HCT116 (cell line): ENCODE results near the gene ST14. TPM values are rescaled to one million over a fixed set of nuclear protein-coding genes. Genes with fewer than 3 reads are reported as not detected.

ENCODE experiments used
- ATAC-seq: fragments of 200-7000 bp; cut with Tn5 transposase; 2 replicates; pipeline ENCODE4 v1.9.1; 2020; ENCODE audit warnings: mild to moderate bottlenecking, moderate library complexity
- BruUV-seq: library from RNA; stranded (reverse); fragments of 400-500 nt; replicated peaks from 2 replicates; lab custom pipeline; 2021; lab: Mats Ljungman, UMichigan
- CTCF ChIA-PET: fragments of 300-600 bp; sonication (Branson Sonifier 250); formaldehyde crosslinking; loops from one replicate; lab custom pipeline; 2021; ENCODE audit warnings: antibody characterized with exemption; lab: Charles Lee
- POLR2A ChIA-PET: fragments of 300-600, 350-600 bp; sonication (Branson Sonifier 250); formaldehyde crosslinking; loops from one replicate; lab custom pipeline; 2021; ENCODE audit warnings: antibody characterized with exemption; lab: Charles Lee
- RAD21 ChIA-PET, 2 experiments: fragments of 300-600 bp; sonication (Branson Sonifier 250); formaldehyde crosslinking; loops; one replicate each; lab custom pipeline; 2023; ENCODE audit warnings: low total read pairs in 2 of 2; ENCODE audit not compliant: uncharacterized antibody in 2 of 2, unreplicated experiment in 2 of 2, low non-redundant PET in 1 of 2; lab: Charles Lee
- DNase-seq: peaks from one replicate; pipeline ENCODE4 v3.0.0-alpha.2; 2010; ENCODE audit warnings: low read depth, low spot score
- H2AFZ ChIP-seq: fragments of 200-600 bp; shearing (Covaris generic), sonication (generic); 2 replicates; pipeline ENCODE4 v1.6.1; 2017; ENCODE audit warnings: low read depth, mixed run types, mixed read lengths, antibody characterized with exemption, low read length; ENCODE audit not compliant: poor library complexity, severe bottlenecking
- H3K27ac ChIP-seq: 2 replicates; pipeline ENCODE4 v1.5.1; 2012; ENCODE audit warnings: low read depth, low read length
- H3K27me3 ChIP-seq: fragments of 200-600 bp; sonication (generic); 2 replicates; pipeline ENCODE4 v1.6.1; 2016; ENCODE audit warnings: mixed run types, low read length, mixed read lengths; ENCODE audit not compliant: insufficient read depth
- H3K36me3 ChIP-seq, 2 experiments: fragments of 200-500 bp in 1 of 2; fragments of 200-600 bp in 1 of 2; sonication (Bioruptor generic) in 1 of 2; sonication (generic) in 1 of 2; 2 replicates each; pipeline versions ENCODE4 v1.5.1 to v1.6.1; 2014 to 2016; ENCODE audit warnings: low read length in 2 of 2, inconsistent platforms in 1 of 2, mixed read lengths in 1 of 2, mixed run types in 1 of 2; ENCODE audit not compliant: insufficient read depth in 2 of 2, control insufficient read depth in 1 of 2
- H3K4me1 ChIP-seq, 2 experiments: fragments of 200-600 bp in 1 of 2; sonication (generic) in 1 of 2; 2 replicates each; pipeline versions ENCODE4 v1.5.1 to v1.6.1; 2012 to 2017; ENCODE audit warnings: low read length in 2 of 2, inconsistent platforms in 1 of 2, mild to moderate bottlenecking in 1 of 2, mixed read lengths in 1 of 2, mixed run types in 1 of 2, moderate library complexity in 1 of 2; ENCODE audit not compliant: insufficient read depth in 2 of 2, control insufficient read depth in 1 of 2
- H3K4me2 ChIP-seq: fragments of 200-600 bp; sonication (generic); 2 replicates; pipeline ENCODE4 v1.6.1; 2017; ENCODE audit warnings: mixed run types, low read length, mixed read lengths
- H3K4me3 ChIP-seq, 2 experiments: fragments of 200-600 bp in 1 of 2; sonication (generic) in 1 of 2; replicated peaks in 1 of 2; 2 replicates each; pipeline ENCODE4 v1.5.1; 2011 to 2016; ENCODE audit warnings: low read length in 2 of 2, control low read depth in 1 of 2, low read depth in 1 of 2, mild to moderate bottlenecking in 1 of 2, mixed read lengths in 1 of 2, mixed run types in 1 of 2
- H3K79me2 ChIP-seq: fragments of 200-600 bp; sonication (generic); 2 replicates; pipeline ENCODE4 v1.6.1; 2017; ENCODE audit warnings: mild to moderate bottlenecking, mixed run types, low read length, moderate library complexity, mixed read lengths; ENCODE audit not compliant: insufficient read depth
- H3K9ac ChIP-seq: fragments of 200-600 bp; sonication (generic); 2 replicates; pipeline ENCODE4 v1.6.1; 2016; ENCODE audit warnings: low read length, mixed read lengths
- H3K9me2 ChIP-seq: fragments of 200-600 bp; sonication (generic), shearing (Covaris generic); 2 replicates; pipeline ENCODE4 v1.6.1; 2017; ENCODE audit warnings: mixed run types, mild to moderate bottlenecking, moderate library complexity; ENCODE audit not compliant: insufficient read depth
- H3K9me3 ChIP-seq, 2 experiments: fragments of 200-500 bp in 1 of 2; fragments of 200-600 bp in 1 of 2; sonication (Bioruptor generic) in 1 of 2; sonication (generic) in 1 of 2; 2 replicates each; pipeline ENCODE4 v1.6.1; 2014 to 2017; ENCODE audit warnings: low read length in 2 of 2, mixed read lengths in 2 of 2, inconsistent platforms in 1 of 2, low read depth in 1 of 2, mild to moderate bottlenecking in 1 of 2, mixed run types in 1 of 2, moderate library complexity in 1 of 2; ENCODE audit not compliant: control insufficient read depth in 1 of 2, insufficient read depth in 1 of 2
- H4K20me1 ChIP-seq: fragments of 200-600 bp; sonication (generic), shearing (Covaris generic); 2 replicates; pipeline ENCODE4 v1.6.1; 2017; ENCODE audit warnings: mixed run types, mild to moderate bottlenecking, moderate library complexity; ENCODE audit not compliant: insufficient read depth
- CBX3 ChIP-seq: IDR thresholded peaks from 2 replicates; pipeline ENCODE4 v1.6.1; 2012; ENCODE audit warnings: low read depth
- CEBPB ChIP-seq: IDR thresholded peaks from 2 replicates; pipeline ENCODE4 v1.6.1; 2012; ENCODE audit warnings: low read depth
- EGR1 ChIP-seq: IDR thresholded peaks from 2 replicates; pipeline ENCODE4 v1.6.1; 2012; ENCODE audit warnings: low read depth
- ELF1 ChIP-seq: IDR thresholded peaks from 2 replicates; pipeline ENCODE4 v1.6.1; 2012; ENCODE audit warnings: low read depth, borderline replicate concordance
- EZH2 ChIP-seq: fragments of 200-600 bp; sonication (generic); IDR thresholded peaks from 2 replicates; pipeline ENCODE4 v1.6.1; 2017; ENCODE audit warnings: antibody characterized with exemption, mixed run types
- FOSL1 ChIP-seq: IDR thresholded peaks from 2 replicates; pipeline ENCODE4 v1.6.1; 2012; ENCODE audit warnings: low read depth
- JUND ChIP-seq: IDR thresholded peaks from 2 replicates; pipeline ENCODE4 v1.6.1; 2012
- SIN3A ChIP-seq: IDR thresholded peaks from 2 replicates; pipeline ENCODE4 v1.6.1; 2012; ENCODE audit warnings: low read depth
- SP1 ChIP-seq: IDR thresholded peaks from 2 replicates; pipeline ENCODE4 v1.6.1; 2012; ENCODE audit warnings: low read depth
- SRF ChIP-seq: IDR thresholded peaks from 2 replicates; pipeline ENCODE4 v1.6.1; 2012; ENCODE audit warnings: low read depth
- YY1 ChIP-seq: IDR thresholded peaks from 2 replicates; pipeline ENCODE4 v1.6.1; 2011; ENCODE audit warnings: low read length, low read depth, moderate library complexity, mild to moderate bottlenecking; ENCODE audit not compliant: insufficient replicate concordance; ENCODE audit errors: extremely low read depth
- intact Hi-C: fragments of 100-400 bp; cut with micrococcal nuclease; formaldehyde crosslinking; loops from 2 replicates; pipeline ENCODE4 v1.10.0; 2022
- total RNA-seq: library from RNA; stranded (reverse); gene quantifications from one replicate; pipeline ENCODE4 v1.2.1, GENCODE V29; 2021; ENCODE audit not compliant: unreplicated experiment
- TF ChIP-seq, protein P1 (sequence below): IDR thresholded peaks from 2 replicates; pipeline ENCODE4 v1.6.1; 2012
- TF ChIP-seq, protein P2 (sequence below): IDR thresholded peaks from 2 replicates; pipeline ENCODE4 v1.6.1; 2011; ENCODE audit warnings: mild to moderate bottlenecking, low read length, moderate library complexity; ENCODE audit not compliant: insufficient replicate concordance; ENCODE audit errors: extremely low read depth
- TF ChIP-seq, protein P3 (sequence below): IDR thresholded peaks from 2 replicates; pipeline ENCODE4 v1.6.1; 2012

Gene ST14
- total RNA-seq, 1 experiment from 2014 or later, result 107 TPM

DNA sequence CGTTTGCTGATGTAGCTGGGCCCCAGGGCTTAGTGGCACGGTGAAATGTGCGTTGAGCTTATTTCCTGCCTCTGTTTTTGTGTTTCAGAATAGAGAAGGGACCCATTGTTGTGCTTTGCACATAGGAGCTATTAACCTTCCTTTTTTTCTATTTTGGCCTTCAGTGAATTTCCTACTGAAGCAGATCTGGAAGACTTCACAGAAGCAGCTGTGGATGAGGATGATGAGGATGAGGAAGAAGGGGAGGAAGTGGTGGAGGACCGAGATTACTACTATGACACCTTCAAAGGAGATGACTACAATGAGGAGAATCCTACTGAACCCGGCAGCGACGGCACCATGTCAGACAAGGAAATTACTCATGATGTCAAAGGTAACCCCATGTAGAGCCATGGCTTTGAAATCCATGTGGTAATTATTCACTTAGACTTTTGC lies 37.4 kb upstream of the ST14 start:
- peak; percentile 60 for DNase-seq
- peak; percentile 50 for ATAC-seq
- POLR2A ChIA-PET, result interaction anchor here (0.6 kb wide), 1 partner anchor 120 kb away, joined by 3 read pairs; the partner anchor contains the start of gene PRDM10
- Histone ChIP-seq H3K4me3 (no peak overlapping the region), H3K4me1 (peaks cover 10 to 48% of the 10 kb centered on the region in 2 experiments), H3K27me3 (no peaks in the 10 kb centered on the region), H3K36me3 (peaks cover 6 to 17% of the 10 kb centered on the region in 2 experiments; a peak in 3 of 4 replicates), H3K79me2 (peaks cover 6% of the 10 kb centered on the region; the same call in 1 of the 2 replicates), H3K27ac (no peak overlapping the region), H4K20me1 (no peaks in the 10 kb centered on the region), H2AFZ (no peak overlapping the region), H3K9me3 (no peaks in the 10 kb centered on the region), H3K9ac (no peak overlapping the region), H3K9me2 (no peaks in the 10 kb centered on the region), H3K4me2 (peak overlapping the region; percentile 41)
- BruUV-seq, result no TSS peak
- CTCF ChIA-PET, result no interaction called here
- RAD21 ChIA-PET, result no interaction called here
- intact Hi-C loops, result loop anchor here (5.0 kb wide), 1 partner anchor 120 kb away; the partner anchor contains the start of gene PRDM10
- TF ChIP-seq CEBPB (peak; percentile 62), FOSL1 (peak; percentile 62; the same call in 1 of the 2 replicates), SP1 (peak; percentile 65), EZH2 (no peak), SRF (peak; percentile 40; the same call in 1 of the 2 replicates), CBX3 (0 out of 2 replicates have a peak, but pooled peaks have one; percentile 27), JUND (peak; percentile 62), ELF1 (no peak)
- TF ChIP-seq, protein P1, sequence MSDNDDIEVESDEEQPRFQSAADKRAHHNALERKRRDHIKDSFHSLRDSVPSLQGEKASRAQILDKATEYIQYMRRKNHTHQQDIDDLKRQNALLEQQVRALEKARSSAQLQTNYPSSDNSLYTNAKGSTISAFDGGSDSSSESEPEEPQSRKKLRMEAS, result peak; percentile 74

DNA sequence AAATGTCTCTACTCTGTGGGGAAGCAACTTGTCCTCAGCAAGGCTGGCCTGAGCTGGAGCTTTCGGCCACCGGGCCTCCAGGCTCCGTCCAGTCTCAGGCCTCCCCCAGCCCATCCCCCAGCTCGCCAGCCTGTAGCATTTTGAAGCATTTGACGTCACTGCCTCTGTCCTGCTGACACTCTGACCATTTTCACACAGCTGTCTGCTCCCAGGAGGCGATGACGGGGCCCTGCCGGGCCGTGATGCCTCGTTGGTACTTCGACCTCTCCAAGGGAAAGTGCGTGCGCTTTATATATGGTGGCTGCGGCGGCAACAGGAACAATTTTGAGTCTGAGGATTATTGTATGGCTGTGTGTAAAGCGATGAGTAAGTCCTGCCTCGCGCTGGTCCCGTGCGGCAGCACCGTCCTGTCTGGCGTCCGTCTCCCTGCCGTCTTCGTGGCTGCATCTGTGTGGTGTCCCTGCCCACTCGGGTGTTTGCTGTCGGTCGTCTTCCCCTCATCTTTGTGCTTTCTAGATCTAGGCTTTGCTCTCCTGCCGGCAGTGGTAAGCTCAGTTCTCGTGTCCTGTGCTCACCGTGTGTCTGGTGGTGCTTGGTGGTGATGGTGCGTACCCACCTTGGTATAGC lies 36.1 kb upstream of the ST14 start:
- ATAC-seq, result no peak
- Histone ChIP-seq H3K9me3 (no peaks in the 10 kb centered on the region), H3K4me3 (no peak overlapping the region), H3K4me2 (peak overlapping the region; percentile 60), H3K27ac (no peak overlapping the region; the same call in 1 of the 2 replicates), H2AFZ (no peak overlapping the region), H4K20me1 (no peaks in the 10 kb centered on the region), H3K4me1 (peaks cover 10 to 48% of the 10 kb centered on the region in 2 experiments), H3K27me3 (no peaks in the 10 kb centered on the region), H3K36me3 (peaks cover 14 to 26% of the 10 kb centered on the region in 2 experiments; a peak in 3 of 4 replicates), H3K9me2 (no peaks in the 10 kb centered on the region), H3K9ac (no peak overlapping the region), H3K79me2 (peaks cover 6% of the 10 kb centered on the region; the same call in 1 of the 2 replicates)
- ChIA-PET CTCF (interaction anchor here (1.2 to 1.8 kb wide), 2 partner anchors 9 to 131 kb away, joined by 3 to 5 read pairs; no protein-coding TSS in a partner anchor), RAD21 (no interaction called here), POLR2A (no interaction called here)
- TF ChIP-seq SIN3A (no peak), CEBPB (no peak), YY1 (no peak), EGR1 (no peak), CBX3 (no peak)
- TF ChIP-seq, protein P2, sequence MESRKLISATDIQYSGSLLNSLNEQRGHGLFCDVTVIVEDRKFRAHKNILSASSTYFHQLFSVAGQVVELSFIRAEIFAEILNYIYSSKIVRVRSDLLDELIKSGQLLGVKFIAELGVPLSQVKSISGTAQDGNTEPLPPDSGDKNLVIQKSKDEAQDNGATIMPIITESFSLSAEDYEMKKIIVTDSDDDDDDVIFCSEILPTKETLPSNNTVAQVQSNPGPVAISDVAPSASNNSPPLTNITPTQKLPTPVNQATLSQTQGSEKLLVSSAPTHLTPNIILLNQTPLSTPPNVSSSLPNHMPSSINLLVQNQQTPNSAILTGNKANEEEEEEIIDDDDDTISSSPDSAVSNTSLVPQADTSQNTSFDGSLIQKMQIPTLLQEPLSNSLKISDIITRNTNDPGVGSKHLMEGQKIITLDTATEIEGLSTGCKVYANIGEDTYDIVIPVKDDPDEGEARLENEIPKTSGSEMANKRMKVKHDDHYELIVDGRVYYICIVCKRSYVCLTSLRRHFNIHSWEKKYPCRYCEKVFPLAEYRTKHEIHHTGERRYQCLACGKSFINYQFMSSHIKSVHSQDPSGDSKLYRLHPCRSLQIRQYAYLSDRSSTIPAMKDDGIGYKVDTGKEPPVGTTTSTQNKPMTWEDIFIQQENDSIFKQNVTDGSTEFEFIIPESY, result no peak
- TF ChIP-seq, protein P3, sequence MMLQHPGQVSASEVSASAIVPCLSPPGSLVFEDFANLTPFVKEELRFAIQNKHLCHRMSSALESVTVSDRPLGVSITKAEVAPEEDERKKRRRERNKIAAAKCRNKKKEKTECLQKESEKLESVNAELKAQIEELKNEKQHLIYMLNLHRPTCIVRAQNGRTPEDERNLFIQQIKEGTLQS, result no peak
- no peak for DNase-seq
- BruUV-seq, result no TSS peak
- intact Hi-C loops, result loop anchor here (5.0 kb wide), 1 partner anchor 121 kb away; the partner anchor contains the start of gene PRDM10
